ENCODE measurements around the gene OPHN1. TPM values are rescaled to one million over a fixed set of nuclear protein-coding genes. Genes with fewer than 3 reads are reported as not detected.

Gene OPHN1
- total and polyA plus RNA-seq, 3 experiments from 2014 or later = 0.20 TPM; not detected in 2

GRCh38 chrX:68375803-68376202 lies 57.5 kb downstream of the OPHN1 start:
- H3K9me3 Mint-ChIP-seq = no peaks in the 10 kb centered on the region
- H3K27me3 ChIP-seq (ENCODE audit: insufficient read depth, low read length, poor library complexity, severe bottlenecking) = no peaks in the 10 kb centered on the region
- H3K36me3 ChIP-seq (ENCODE audit: insufficient read depth, low read length) = no peaks in the 10 kb centered on the region
- H3K27ac ChIP-seq (ENCODE audit: low read depth, low read length) = no peak overlapping the region
- H3K4me3 Mint-ChIP-seq = no peak overlapping the region
- H3K4me1 ChIP-seq (ENCODE audit: insufficient read depth, low read length) = no peaks in the 10 kb centered on the region
- DNase-seq = no peak
- CTCF ChIA-PET = no interaction called here
- no peak overlapping the region for H3K4me3 ChIP-seq (ENCODE audit: low read length)
- H3K9me3 ChIP-seq (ENCODE audit: low read length) = no peaks in the 10 kb centered on the region
- no peak overlapping the region for H3K27ac Mint-ChIP-seq
- H3K4me1 Mint-ChIP-seq = no peaks in the 10 kb centered on the region
- peaks cover 0 to 3% of the 10 kb centered on the region in 2 donors for H3K27me3 Mint-ChIP-seq
- POLR2A ChIA-PET = no interaction called here
- H3K36me3 Mint-ChIP-seq = no peaks in the 10 kb centered on the region

- H3K36me3 ChIP-seq (ENCODE audit: insufficient read depth, low read length) = no peaks in the 10 kb centered on the region
- Mint-ChIP-seq H3K27ac (no peak overlapping the region), H3K9me3 (no peaks in the 10 kb centered on the region), H3K27me3 (no peaks in the 10 kb centered on the region), H3K4me1 (no peaks in the 10 kb centered on the region), H3K36me3 (no peaks in the 10 kb centered on the region), H3K4me3 (no peak overlapping the region)
- no peak overlapping the region for H3K4me3 ChIP-seq (ENCODE audit: low read length)
- no peaks in the 10 kb centered on the region for H3K9me3 ChIP-seq (ENCODE audit: low read length)
- CTCF ChIA-PET = no interaction called here
- no peak for DNase-seq
- H3K27me3 ChIP-seq (ENCODE audit: insufficient read depth, low read length, poor library complexity, severe bottlenecking) = no peaks in the 10 kb centered on the region
- POLR2A ChIA-PET = no interaction called here
- no peaks in the 10 kb centered on the region for H3K4me1 ChIP-seq (ENCODE audit: insufficient read depth, low read length)
- H3K27ac ChIP-seq (ENCODE audit: low read depth, low read length) = no peak overlapping the region
Observed at GRCh38 chrX:68372665-68373064, 60.6 kb downstream of the OPHN1 start.

GRCh38 chrX:68369559-68369958 lies 63.7 kb downstream of the OPHN1 start:
- H3K27ac Mint-ChIP-seq = no peak overlapping the region
- no peaks in the 10 kb centered on the region for H3K27me3 ChIP-seq (ENCODE audit: insufficient read depth, low read length, poor library complexity, severe bottlenecking)
- no peaks in the 10 kb centered on the region for H3K4me1 Mint-ChIP-seq
- no peaks in the 10 kb centered on the region for H3K9me3 ChIP-seq (ENCODE audit: low read length)
- no peaks in the 10 kb centered on the region for H3K9me3 Mint-ChIP-seq
- no peak overlapping the region for H3K4me3 ChIP-seq (ENCODE audit: low read length)
- DNase-seq = no peak
- H3K4me1 ChIP-seq (ENCODE audit: insufficient read depth, low read length) = no peaks in the 10 kb centered on the region
- H3K27ac ChIP-seq (ENCODE audit: low read depth, low read length) = no peak overlapping the region
- no peaks in the 10 kb centered on the region for H3K36me3 Mint-ChIP-seq
- no peak overlapping the region for H3K4me3 Mint-ChIP-seq
- ChIA-PET CTCF (no interaction called here), POLR2A (no interaction called here)
- H3K36me3 ChIP-seq (ENCODE audit: insufficient read depth, low read length) = no peaks in the 10 kb centered on the region
- no peaks in the 10 kb centered on the region for H3K27me3 Mint-ChIP-seq

- H3K36me3 ChIP-seq (ENCODE audit: insufficient read depth, low read length) = no peaks in the 10 kb centered on the region
- ChIA-PET POLR2A (no interaction called here), CTCF (no interaction called here)
- H3K9me3 ChIP-seq (ENCODE audit: low read length) = no peaks in the 10 kb centered on the region
- no peak overlapping the region for H3K4me3 ChIP-seq (ENCODE audit: low read length)
- Mint-ChIP-seq H3K27ac (no peak overlapping the region), H3K27me3 (peaks cover 0 to 2% of the 10 kb centered on the region in 2 donors), H3K4me3 (no peak overlapping the region), H3K4me1 (no peaks in the 10 kb centered on the region), H3K36me3 (no peaks in the 10 kb centered on the region), H3K9me3 (no peaks in the 10 kb centered on the region)
- no peaks in the 10 kb centered on the region for H3K4me1 ChIP-seq (ENCODE audit: insufficient read depth, low read length)
- DNase-seq = no peak
- H3K27ac ChIP-seq (ENCODE audit: low read depth, low read length) = no peak overlapping the region
- H3K27me3 ChIP-seq (ENCODE audit: insufficient read depth, low read length, poor library complexity, severe bottlenecking) = no peaks in the 10 kb centered on the region
Observed at GRCh38 chrX:68365341-68365740, 68.0 kb downstream of the OPHN1 start.

- Histone ChIP-seq H3K36me3 (ENCODE audit: insufficient read depth, low read length) (no peaks in the 10 kb centered on the region), H3K4me1 (ENCODE audit: insufficient read depth, low read length) (no peaks in the 10 kb centered on the region), H3K27me3 (ENCODE audit: insufficient read depth, low read length, poor library complexity, severe bottlenecking) (no peaks in the 10 kb centered on the region), H3K4me3 (ENCODE audit: low read length) (no peak overlapping the region), H3K9me3 (ENCODE audit: low read length) (no peaks in the 10 kb centered on the region), H3K27ac (ENCODE audit: low read depth, low read length) (no peak overlapping the region)
- POLR2A ChIA-PET = no interaction called here
- Mint-ChIP-seq H3K4me1 (no peaks in the 10 kb centered on the region), H3K36me3 (no peaks in the 10 kb centered on the region), H3K4me3 (no peak overlapping the region), H3K27ac (no peak overlapping the region), H3K27me3 (peaks cover 0 to 5% of the 10 kb centered on the region in 2 donors), H3K9me3 (peaks cover 0 to 2% (median 0%) of the 10 kb centered on the region in 5 donors)
- CTCF ChIA-PET = no interaction called here
- no peak for DNase-seq
Observed at GRCh38 chrX:68363984-68364383, 69.3 kb downstream of the OPHN1 start.

- no peaks in the 10 kb centered on the region for H3K36me3 ChIP-seq (ENCODE audit: insufficient read depth, low read length)
- H3K27me3 ChIP-seq (ENCODE audit: insufficient read depth, low read length, poor library complexity, severe bottlenecking) = no peaks in the 10 kb centered on the region
- Mint-ChIP-seq H3K36me3 (no peaks in the 10 kb centered on the region), H3K27ac (no peak overlapping the region), H3K9me3 (peaks cover 0 to 2% (median 0%) of the 10 kb centered on the region in 5 donors), H3K4me3 (no peak overlapping the region), H3K4me1 (no peaks in the 10 kb centered on the region), H3K27me3 (peaks cover 0 to 5% of the 10 kb centered on the region in 2 donors)
- H3K27ac ChIP-seq (ENCODE audit: low read depth, low read length) = no peak overlapping the region
- CTCF ChIA-PET = no interaction called here
- H3K4me1 ChIP-seq (ENCODE audit: insufficient read depth, low read length) = no peaks in the 10 kb centered on the region
- H3K4me3 ChIP-seq (ENCODE audit: low read length) = no peak overlapping the region
- no peak for DNase-seq
- POLR2A ChIA-PET = no interaction called here
- H3K9me3 ChIP-seq (ENCODE audit: low read length) = no peaks in the 10 kb centered on the region
Observed at GRCh38 chrX:68358679-68359078, 74.6 kb downstream of the OPHN1 start.

- Histone ChIP-seq H3K4me3 (ENCODE audit: low read length) (no peak overlapping the region), H3K27me3 (ENCODE audit: insufficient read depth, low read length, poor library complexity, severe bottlenecking) (no peaks in the 10 kb centered on the region), H3K27ac (ENCODE audit: low read depth, low read length) (no peak overlapping the region), H3K4me1 (ENCODE audit: insufficient read depth, low read length) (no peaks in the 10 kb centered on the region), H3K9me3 (ENCODE audit: low read length) (no peaks in the 10 kb centered on the region), H3K36me3 (ENCODE audit: insufficient read depth, low read length) (no peaks in the 10 kb centered on the region)
- POLR2A ChIA-PET = no interaction called here
- Mint-ChIP-seq H3K27me3 (peaks cover 0 to 6% of the 10 kb centered on the region in 2 donors), H3K4me1 (no peaks in the 10 kb centered on the region), H3K9me3 (peaks cover 0 to 2% (median 0%) of the 10 kb centered on the region in 5 donors), H3K36me3 (no peaks in the 10 kb centered on the region), H3K4me3 (no peak overlapping the region), H3K27ac (no peak overlapping the region)
- CTCF ChIA-PET = no interaction called here
- no peak for DNase-seq
Observed at GRCh38 chrX:68355629-68355920, 77.7 kb downstream of the OPHN1 start.

GRCh38 chrX:68354879-68355628 lies 78.2 kb downstream of the OPHN1 start:
- Mint-ChIP-seq H3K27me3 (peaks cover 0 to 6% of the 10 kb centered on the region in 2 donors), H3K27ac (no peak overlapping the region), H3K4me3 (no peak overlapping the region), H3K4me1 (no peaks in the 10 kb centered on the region), H3K36me3 (no peaks in the 10 kb centered on the region), H3K9me3 (peaks cover 0 to 2% (median 0%) of the 10 kb centered on the region in 5 donors)
- Histone ChIP-seq H3K36me3 (ENCODE audit: insufficient read depth, low read length) (no peaks in the 10 kb centered on the region), H3K27ac (ENCODE audit: low read depth, low read length) (no peak overlapping the region), H3K9me3 (ENCODE audit: low read length) (no peaks in the 10 kb centered on the region), H3K4me3 (ENCODE audit: low read length) (no peak overlapping the region), H3K27me3 (ENCODE audit: insufficient read depth, low read length, poor library complexity, severe bottlenecking) (no peaks in the 10 kb centered on the region), H3K4me1 (ENCODE audit: insufficient read depth, low read length) (no peaks in the 10 kb centered on the region)
- ChIA-PET POLR2A (no interaction called here), CTCF (no interaction called here)
- no peak for DNase-seq

GRCh38 chrX:68345025-68345424 lies 88.3 kb downstream of the OPHN1 start:
- H3K27ac ChIP-seq (ENCODE audit: low read depth, low read length) = no peak overlapping the region
- no peaks in the 10 kb centered on the region for H3K27me3 ChIP-seq (ENCODE audit: insufficient read depth, low read length, poor library complexity, severe bottlenecking)
- peaks cover 0 to 4% of the 10 kb centered on the region in 2 donors for H3K27me3 Mint-ChIP-seq
- ChIA-PET CTCF (no interaction called here), POLR2A (no interaction called here)
- H3K4me1 Mint-ChIP-seq = no peaks in the 10 kb centered on the region
- no peaks in the 10 kb centered on the region for H3K36me3 Mint-ChIP-seq
- H3K9me3 Mint-ChIP-seq = peaks cover 0 to 2% (median 0%) of the 10 kb centered on the region in 5 donors
- no peak for DNase-seq
- no peaks in the 10 kb centered on the region for H3K4me1 ChIP-seq (ENCODE audit: insufficient read depth, low read length)
- H3K4me3 Mint-ChIP-seq = no peak overlapping the region
- no peak overlapping the region for H3K4me3 ChIP-seq (ENCODE audit: low read length)
- no peaks in the 10 kb centered on the region for H3K36me3 ChIP-seq (ENCODE audit: insufficient read depth, low read length)
- no peaks in the 10 kb centered on the region for H3K9me3 ChIP-seq (ENCODE audit: low read length)
- no peak overlapping the region for H3K27ac Mint-ChIP-seq

Data from CD8-positive, alpha-beta memory T cell (primary cell).